NT2/D1 (cell line): Measurements from ENCODE around the gene SURF4.

Experiments used
- DNase-seq: peaks from one replicate; pipeline ENCODE4 v3.0.0-alpha.2; 2011; ENCODE audit warnings: low read depth, low spot score
- H3K27me3 ChIP-seq: 2 replicates; pipeline ENCODE4 v1.6.0; 2011; ENCODE audit warnings: mild to moderate bottlenecking; ENCODE audit not compliant: insufficient read length, insufficient read depth
- H3K36me3 ChIP-seq: 2 replicates; pipeline ENCODE4 v1.6.1; 2011; ENCODE audit warnings: mild to moderate bottlenecking, low read length, mixed read lengths; ENCODE audit not compliant: insufficient read depth, insufficient read length
- H3K4me1 ChIP-seq: 2 replicates; pipeline ENCODE4 v1.5.1; 2011; ENCODE audit not compliant: insufficient read depth, insufficient read length
- H3K4me3 ChIP-seq: 2 replicates; pipeline ENCODE4 v1.5.1; 2011; ENCODE audit warnings: low read depth; ENCODE audit not compliant: insufficient read length
- H3K9ac ChIP-seq: 2 replicates; pipeline ENCODE4 v1.6.0; 2011; ENCODE audit warnings: low read depth; ENCODE audit not compliant: insufficient read length
- H3K9me3 ChIP-seq: 2 replicates; pipeline ENCODE4 v1.5.1; 2011; ENCODE audit warnings: mild to moderate bottlenecking, low read length; ENCODE audit not compliant: insufficient read depth
- SUZ12 ChIP-seq: IDR thresholded peaks from 2 replicates; pipeline ENCODE4 v1.6.1; 2011; ENCODE audit not compliant: insufficient read length, insufficient read depth; ENCODE audit errors: extremely low read depth
- YY1 ChIP-seq: IDR thresholded peaks from 2 replicates; pipeline ENCODE4 v1.6.1; 2011; ENCODE audit not compliant: insufficient read length, insufficient read depth
- ZNF274 ChIP-seq: IDR thresholded peaks from 2 replicates; pipeline ENCODE4 v1.6.1; 2011; ENCODE audit warnings: mild to moderate bottlenecking, low read depth, low read length

SURF4 gene

GRCh38 chr9:133362359-133363044, 13.4 kb downstream of the SURF4 start:
- Histone ChIP-seq H3K4me3 (no peak overlapping the region), H3K27me3 (no peaks in the 10 kb centered on the region), H3K4me1 (peaks cover 15% of the 10 kb centered on the region), H3K9me3 (no peaks in the 10 kb centered on the region), H3K9ac (no peak overlapping the region), H3K36me3 (peaks cover 97% of the 10 kb centered on the region)
- DNase-seq = no peak
- TF ChIP-seq ZNF274 = no peak
- TF ChIP-seq SUZ12 = no peak
- TF ChIP-seq YY1 = no peak

GRCh38 chr9:133361507-133362092, 14.3 kb downstream of the SURF4 start:
- no peak for TF ChIP-seq SUZ12
- TF ChIP-seq YY1 = no peak
- no peak for TF ChIP-seq ZNF274
- Histone ChIP-seq H3K4me1 (peaks cover 15% of the 10 kb centered on the region), H3K9me3 (no peaks in the 10 kb centered on the region), H3K4me3 (no peak overlapping the region), H3K36me3 (peaks cover 94% of the 10 kb centered on the region), H3K27me3 (no peaks in the 10 kb centered on the region), H3K9ac (no peak overlapping the region)
- DNase-seq = no peak

GRCh38 chr9:133360400-133361393, 15.2 kb downstream of the SURF4 start:
- TF ChIP-seq SUZ12 = no peak
- TF ChIP-seq ZNF274 = no peak
- no peak for TF ChIP-seq YY1
- no peak overlapping the region for H3K4me3 ChIP-seq
- no peaks in the 10 kb centered on the region for H3K27me3 ChIP-seq
- H3K4me1 ChIP-seq = peaks cover 15% of the 10 kb centered on the region
- no peaks in the 10 kb centered on the region for H3K9me3 ChIP-seq
- no peak overlapping the region for H3K9ac ChIP-seq
- DNase-seq = no peak
- H3K36me3 ChIP-seq = peaks cover 85% of the 10 kb centered on the region

- Histone ChIP-seq H3K27me3 (no peaks in the 10 kb centered on the region), H3K4me1 (peaks cover 18% of the 10 kb centered on the region), H3K9me3 (no peaks in the 10 kb centered on the region), H3K36me3 (peaks cover 79% of the 10 kb centered on the region), H3K9ac (peak overlapping the region; percentile 18), H3K4me3 (no peak overlapping the region)
- DNase-seq = no peak
- TF ChIP-seq SUZ12 = no peak
- TF ChIP-seq YY1 = no peak
- no peak for TF ChIP-seq ZNF274
Observed at GRCh38 chr9:133359399-133360175, 16.3 kb downstream of the SURF4 start.

GRCh38 chr9:133357656-133358055, 18.2 kb downstream of the SURF4 start:
- H3K4me1 ChIP-seq = peaks cover 18% of the 10 kb centered on the region
- DNase-seq = no peak
- peak overlapping the region; percentile 80 for H3K9ac ChIP-seq
- peak overlapping the region; percentile 75 for H3K4me3 ChIP-seq
- no peaks in the 10 kb centered on the region for H3K9me3 ChIP-seq
- H3K36me3 ChIP-seq = peaks cover 82% of the 10 kb centered on the region
- H3K27me3 ChIP-seq = no peaks in the 10 kb centered on the region
- TF ChIP-seq YY1 (no peak), SUZ12 (no peak), ZNF274 (no peak)

GRCh38 chr9:133356391-133357091, 19.3 kb downstream of the SURF4 start, which contains the start of the genes SURF1 and SURF2:
SURF1 (minus strand) TSS chr9:133356487; CDS start chr9:133356453, 34 bp downstream.
SURF2 (plus strand) TSS chr9:133356550; CDS start chr9:133356593, 43 bp downstream.
- TF ChIP-seq SUZ12 = no peak
- TF ChIP-seq ZNF274 = no peak
- peak; percentile 55 for TF ChIP-seq YY1
- H3K4me3 ChIP-seq = peak within 1 kb of the TSS; percentile 75
- no peaks in the 10 kb centered on the region for H3K27me3 ChIP-seq
- peaks cover 82% of the 10 kb centered on the region for H3K36me3 ChIP-seq
- H3K4me1 ChIP-seq = peaks cover 18% of the 10 kb centered on the region
- DNase-seq = peak; percentile 79
- H3K9ac ChIP-seq = peak within 1 kb of the TSS; percentile 81
- H3K9me3 ChIP-seq = no peaks in the 10 kb centered on the region
